Occipital lobe (tissue), 2 donors: ENCODE results near the gene SNAP91. TPM values are rescaled to one million over a fixed set of nuclear protein-coding genes. Genes with fewer than 3 reads are reported as not detected.
A peak's percentile ranks its signal among the peaks of the same experiment; 100 is the strongest.
"Not testable (repeated sequence)": the region's sequence is repeated elsewhere in the genome, so short reads cannot be mapped to it uniquely, and the experiment has no call there.

Experiments
- DNase-seq: peaks from one replicate; lab custom pipeline; 2025; lab: John Stamatoyannopoulos, UW
- total RNA-seq: library from RNA; depleted of rRNA; stranded (reverse); fragments of >200 nt; gene quantifications from one replicate; pipeline ENCODE4 v1.2.3, GENCODE V29; 2014

Gene SNAP91
- total RNA-seq, 1 donor from 2014 or later = 106 TPM

GRCh38 chr6:83550482-83550881 lies 158.4 kb downstream of the SNAP91 start:
- not testable (repeated sequence) for DNase-seq

DNA sequence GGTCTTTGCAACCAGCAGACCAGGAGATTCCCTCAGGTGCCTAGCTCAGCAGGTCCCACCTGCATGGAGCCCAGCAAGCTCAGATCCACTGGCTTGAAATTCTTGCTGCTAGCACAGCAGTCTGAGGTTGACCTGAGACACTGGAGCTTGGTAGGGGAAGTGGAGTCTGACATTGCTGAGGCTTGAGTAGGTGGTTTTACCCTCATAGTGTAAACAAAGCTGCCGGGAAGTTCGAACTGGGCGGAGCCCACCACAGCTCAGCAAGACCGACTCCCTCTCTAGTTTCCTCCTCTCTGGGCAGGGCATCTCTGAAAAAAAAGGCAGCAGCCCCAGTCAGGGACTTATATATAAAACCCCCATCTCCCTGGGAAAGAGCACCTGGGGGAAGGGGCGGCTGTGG lies 162.3 kb downstream of the SNAP91 start:
- DNase-seq = no peak

- DNase-seq = no peak
These were observed 169.2 kb downstream of the SNAP91 start for GRCh38 chr6:83539678-83540077.

GRCh38 chr6:83536647-83537589 lies 172.0 kb downstream of the SNAP91 start:
- no peak for DNase-seq

GRCh38 chr6:83536034-83536646 lies 172.8 kb downstream of the SNAP91 start:
- no peak for DNase-seq

- no peak for DNase-seq
These were observed 190.0 kb downstream of the SNAP91 start for GRCh38 chr6:83518816-83519480.

DNA sequence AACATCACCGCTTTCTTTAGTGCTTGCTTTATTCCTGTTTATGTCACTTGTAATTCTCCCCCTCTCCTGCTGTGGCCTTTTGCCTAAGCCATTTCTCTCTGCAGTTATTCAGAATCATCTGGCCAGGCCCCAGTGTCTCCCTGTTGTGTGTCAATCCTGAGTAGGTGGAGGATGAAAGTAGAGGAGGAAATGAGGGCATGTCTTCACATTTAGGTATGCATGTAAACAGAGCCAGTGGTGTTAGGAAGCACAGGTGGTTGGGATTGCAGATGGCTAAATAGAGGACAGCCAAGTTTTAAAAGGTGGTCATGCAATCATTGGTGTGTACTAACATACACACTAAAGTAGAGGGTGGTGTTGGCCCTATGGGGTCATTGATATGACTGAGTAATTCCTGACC lies 191.4 kb downstream of the SNAP91 start:
- DNase-seq = no peak

DNA sequence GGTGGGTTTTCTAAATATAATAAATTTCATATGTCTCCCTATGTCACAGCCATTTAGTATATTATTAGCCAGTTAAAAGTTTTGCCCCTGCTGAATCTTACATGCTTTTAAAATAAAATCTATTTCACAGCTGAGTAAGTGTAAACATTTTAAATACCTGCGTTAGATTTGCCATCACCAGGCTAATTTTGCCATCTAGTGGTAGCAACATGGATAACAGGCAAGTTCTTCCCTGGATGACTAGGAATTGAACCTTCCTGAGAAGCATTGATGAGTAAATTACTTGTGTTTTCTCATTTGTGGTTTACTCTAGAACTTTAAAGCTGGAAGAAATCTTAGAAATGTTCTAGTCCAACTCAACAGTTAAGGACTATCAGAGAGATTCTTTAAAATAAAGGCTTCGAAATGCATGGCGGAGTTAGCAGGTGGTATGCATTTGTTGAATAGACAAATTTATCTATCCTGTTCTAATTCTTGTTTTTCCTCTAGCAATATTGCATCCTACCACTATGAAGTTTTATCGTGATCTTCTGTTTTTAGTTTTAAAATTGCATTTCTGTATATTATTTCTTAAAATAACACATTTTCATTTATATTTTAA lies 193.9 kb downstream of the SNAP91 start:
- DNase-seq = no peak

DNA sequence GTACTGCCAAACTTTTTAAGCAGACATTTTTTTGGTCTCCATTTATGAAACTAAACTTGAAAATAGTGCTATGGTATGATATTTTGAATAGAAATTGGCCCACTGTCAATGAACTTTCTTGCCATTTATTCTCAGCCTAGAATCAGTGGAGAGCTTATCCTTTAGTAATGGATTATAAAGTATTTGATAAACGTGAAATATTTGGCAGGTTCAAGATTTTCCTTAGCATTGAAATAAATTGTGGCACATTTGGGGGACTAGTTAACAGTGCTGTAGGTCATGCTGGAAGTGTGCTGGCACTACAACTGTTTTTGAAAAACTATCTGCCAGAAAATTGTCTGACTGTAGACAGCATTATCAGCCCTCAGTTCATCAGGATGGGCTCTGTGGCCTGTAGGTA lies 194.4 kb downstream of the SNAP91 start:
- DNase-seq = no peak

GRCh38 chr6:83511901-83512681 lies 196.8 kb downstream of the SNAP91 start, which contains the start of gene PRSS35:
PRSS35 (plus strand) TSS chr6:83512534; CDS start chr6:83523442, 10,908 bp downstream.
- DNase-seq = peak; percentile 22

GRCh38 chr6:83511266-83511665 lies 197.6 kb downstream of the SNAP91 start:
- DNase-seq = no peak

DNA sequence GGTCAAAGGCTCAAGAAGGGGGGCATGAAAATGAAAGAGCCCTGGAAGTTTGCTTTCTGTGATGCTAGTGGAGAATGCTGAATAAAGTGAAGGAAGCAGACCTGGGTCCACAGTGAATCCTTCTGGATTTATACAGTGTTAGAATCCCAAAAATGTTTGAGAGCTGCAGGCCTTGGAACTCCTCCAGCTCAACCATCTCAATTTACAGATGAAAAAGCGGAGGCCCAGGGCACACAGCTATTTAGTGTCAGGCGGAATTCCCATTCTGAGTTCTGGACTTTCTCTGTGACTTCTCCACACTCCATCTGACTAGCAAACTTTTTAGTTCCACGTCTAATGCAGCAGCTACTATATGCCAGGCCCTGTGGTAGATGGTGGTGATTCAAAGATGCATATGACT lies 198.1 kb downstream of the SNAP91 start:
- no peak for DNase-seq

GRCh38 chr6:83509441-83509840 lies 199.5 kb downstream of the SNAP91 start:
- DNase-seq = no peak

DNA sequence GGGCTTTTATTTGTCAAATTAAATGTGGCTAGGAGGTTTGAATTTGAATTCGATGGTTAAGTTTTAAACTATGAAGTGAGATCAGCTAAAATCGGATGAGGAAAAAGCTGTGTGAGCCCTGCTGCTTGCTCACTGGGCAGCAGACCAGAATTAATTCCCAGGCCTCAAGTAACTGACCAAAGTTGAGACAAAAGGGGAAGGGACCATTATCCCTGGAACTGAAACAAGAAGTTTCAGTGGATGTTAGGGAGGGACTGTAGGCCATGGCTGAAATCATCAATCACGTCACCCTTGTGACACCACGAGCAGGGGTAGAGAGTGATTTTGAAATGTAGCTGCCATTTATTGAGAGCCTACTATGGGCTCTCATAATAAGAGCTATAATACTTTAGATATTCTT lies 203.5 kb downstream of the SNAP91 start:
- no peak for DNase-seq

Other genes with a start within 250 kb of the SNAP91 start
- gene PRSS35, start 196.6 kb downstream of the SNAP91 start, total RNA-seq = 4.8 TPM
- 12.9 TPM for gene RIPPLY2, start 144.3 kb upstream of the SNAP91 start, total RNA-seq
- 13.7 TPM for gene CYB5R4, start 150.6 kb upstream of the SNAP91 start, total RNA-seq